ENCODE results near the gene EIF4E1B.

DNA sequence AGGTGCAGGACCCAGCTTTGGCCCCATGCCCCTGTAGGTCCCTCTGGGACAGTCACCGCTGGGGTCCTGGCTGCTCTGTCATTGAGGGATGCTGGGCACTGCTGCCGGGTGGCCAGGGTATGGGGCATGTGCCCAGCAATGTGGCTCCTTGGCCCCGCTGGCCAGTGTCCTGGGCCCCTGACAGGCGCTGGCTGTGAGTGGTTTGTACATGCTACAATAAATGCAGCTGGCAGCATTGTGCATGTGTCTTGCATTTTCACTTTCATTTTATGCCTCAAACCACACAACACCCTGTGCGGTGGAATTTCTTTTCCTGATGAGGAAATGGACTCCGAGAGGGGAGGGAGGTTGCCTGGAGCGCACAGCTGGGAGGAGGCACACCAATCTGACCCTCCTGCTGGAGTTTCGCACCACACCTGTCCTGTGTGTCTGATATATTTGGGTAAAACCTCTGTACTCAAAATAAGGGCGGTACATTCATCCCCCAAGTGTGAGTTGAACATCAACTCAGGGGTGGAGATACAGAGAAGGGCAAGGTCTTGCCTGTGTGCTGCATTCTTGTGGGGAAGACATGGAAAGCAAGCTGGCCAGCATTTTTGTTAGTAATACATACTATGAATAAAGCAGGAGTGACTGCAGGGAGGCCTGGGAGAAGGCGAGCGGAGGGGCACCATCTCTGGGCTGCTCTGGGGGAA, 28.5 kb downstream of the EIF4E1B start:
- TF ChIP-seq FOXP2 (optimal IDR thresholded peaks at IDR 0.05; ENCODE audit: control extremely low read depth, extremely low read length, insufficient read depth): no peak
- no peak for TF ChIP-seq EZH2 (IDR thresholded peaks at IDR 0.05)

Measured in SK-N-MC (cell line).